H1 (cell line): ENCODE results near the gene GJB1. TPM values are rescaled to one million over a fixed set of nuclear protein-coding genes. Genes with fewer than 3 reads are reported as not detected.

ENCODE experiments used
- CTCF ChIA-PET: fragments of 300-600 bp; sonication (Branson Sonifier 250); formaldehyde crosslinking; loops from one replicate; lab custom pipeline; 2021; ENCODE audit not compliant: partially characterized antibody; lab: Charles Lee
- POLR2A ChIA-PET: fragments of 300-600 bp; sonication (Branson Sonifier 250); formaldehyde crosslinking; loops from one replicate; lab custom pipeline; 2021; ENCODE audit warnings: inconsistent platforms; ENCODE audit not compliant: partially characterized antibody; lab: Charles Lee
- DNase-seq, 2 experiments: peaks; one replicate each; pipeline versions ENCODE4 v3.0.0 to v3.0.0-alpha.2; 2010 to 2022; ENCODE audit warnings: low spot score in 2 of 2, low read depth in 1 of 2, mixed read lengths in 1 of 2
- FAIRE-seq: peaks from 2 replicates; lab custom pipeline; 2011; peaks lifted over from hg19 to GRCh38; lab: Jason Lieb, UNC
- H2AFZ ChIP-seq: 2 replicates; pipeline ENCODE4 v1.8.1; 2012; ENCODE audit warnings: low read length, inconsistent platforms
- H2AK5ac ChIP-seq: 2 replicates; pipeline ENCODE4 v1.6.1; 2013; ENCODE audit warnings: low read depth, low read length
- H2BK120ac ChIP-seq: replicated peaks from 2 replicates; pipeline ENCODE3; 2013; ENCODE audit warnings: low read depth, low read length, inconsistent platforms
- H2BK12ac ChIP-seq: 2 replicates; pipeline ENCODE4 v1.6.1; 2013; ENCODE audit warnings: low read depth, low read length
- H2BK15ac ChIP-seq: 2 replicates; pipeline ENCODE4 v1.6.1; 2013; ENCODE audit warnings: low read length
- H2BK20ac ChIP-seq: 2 replicates; pipeline ENCODE4 v1.6.1; 2013; ENCODE audit warnings: low read length
- H2BK5ac ChIP-seq: 2 replicates; pipeline ENCODE4 v1.6.1; 2013; ENCODE audit warnings: low read depth, low read length
- H3K14ac ChIP-seq: 2 replicates; pipeline ENCODE4 v1.6.1; 2013; ENCODE audit warnings: inconsistent platforms; ENCODE audit not compliant: insufficient read length
- H3K18ac ChIP-seq: 2 replicates; pipeline ENCODE4 v1.6.1; 2013; ENCODE audit warnings: low read length; ENCODE audit errors: extremely low read depth
- H3K23ac ChIP-seq: 2 replicates; pipeline ENCODE4 v1.6.1; 2013; ENCODE audit warnings: inconsistent platforms; ENCODE audit not compliant: insufficient read length
- H3K23me2 ChIP-seq: 2 replicates; pipeline ENCODE4 v1.6.1; 2013; ENCODE audit warnings: low read depth, low read length
- H3K27ac ChIP-seq: 2 replicates; pipeline ENCODE4 v1.6.1; 2011; ENCODE audit warnings: low read depth, low read length, inconsistent platforms
- H3K27me3 ChIP-seq, 4 experiments: replicated peaks in 1 of 4; 1 replicate in 1 of 4; 2 replicates in 3 of 4; pipeline versions ENCODE4 v1.6.1 to v1.8.1; 2011 to 2013; ENCODE audit warnings: low read length in 3 of 4, mild to moderate bottlenecking in 3 of 4, inconsistent platforms in 2 of 4, mixed read lengths in 2 of 4, moderate library complexity in 1 of 4; ENCODE audit not compliant: control insufficient read depth in 3 of 4, insufficient read depth in 3 of 4; ENCODE audit errors: extremely low read depth in 1 of 4
- H3K36me3 ChIP-seq, 4 experiments: 2 replicates each; pipeline versions ENCODE4 v1.6.1 to v1.8.1; 2011 to 2013; ENCODE audit warnings: mild to moderate bottlenecking in 4 of 4, low read length in 3 of 4, moderate library complexity in 2 of 4, control low read depth in 1 of 4, inconsistent platforms in 1 of 4; ENCODE audit not compliant: insufficient read depth in 4 of 4, control insufficient read depth in 2 of 4
- H3K4ac ChIP-seq: replicated peaks from 2 replicates; pipeline ENCODE3; 2013; ENCODE audit warnings: low read length, low read depth, mixed read lengths, inconsistent platforms; ENCODE audit not compliant: insufficient read length
- H3K4me1 ChIP-seq, 4 experiments: replicated peaks in 1 of 4; 1 replicate in 1 of 4; 2 replicates in 3 of 4; pipeline versions ENCODE4 v1.6.1 to v1.8.1; 2011 to 2013; ENCODE audit warnings: low read length in 3 of 4, inconsistent platforms in 2 of 4, mixed read lengths in 1 of 4; ENCODE audit not compliant: insufficient read depth in 4 of 4, control insufficient read depth in 3 of 4
- H3K4me2 ChIP-seq, 2 experiments: 2 replicates each; pipeline versions ENCODE4 v1.6.1 to v1.8.1; 2011 to 2013; ENCODE audit warnings: low read depth in 2 of 2, low read length in 2 of 2, control low read depth in 1 of 2, inconsistent platforms in 1 of 2, mild to moderate bottlenecking in 1 of 2; ENCODE audit not compliant: insufficient read depth in 1 of 2
- H3K4me3 ChIP-seq, 4 experiments: fragments of 200-600, 300-600 bp in 1 of 4; sonication (generic), shearing (Covaris generic), sonication (Bioruptor Twin) in 1 of 4; 2 replicates each; pipeline versions ENCODE4 v1.5.1 to v1.8.1; 2011 to 2016; ENCODE audit warnings: low read length in 4 of 4, low read depth in 3 of 4, control low read depth in 2 of 4, inconsistent platforms in 2 of 4, mild to moderate bottlenecking in 2 of 4, mixed read lengths in 1 of 4, moderate library complexity in 1 of 4; ENCODE audit not compliant: insufficient read depth in 2 of 4; ENCODE audit errors: extremely low read depth in 1 of 4
- H3K56ac ChIP-seq: replicated peaks from 2 replicates; pipeline ENCODE3; 2013; ENCODE audit warnings: low read depth, mild to moderate bottlenecking, mixed read lengths, low read length, inconsistent platforms; ENCODE audit not compliant: insufficient read length
- H3K79me1 ChIP-seq: 2 replicates; pipeline ENCODE4 v1.6.1; 2013; ENCODE audit warnings: low read depth, low read length, control low read depth
- H3K79me2 ChIP-seq, 2 experiments: 2 replicates each; pipeline versions ENCODE4 v1.6.1 to v1.8.1; 2012 to 2013; ENCODE audit warnings: low read length in 2 of 2, mild to moderate bottlenecking in 2 of 2, inconsistent platforms in 1 of 2; ENCODE audit not compliant: insufficient read depth in 2 of 2, control insufficient read depth in 1 of 2
- H3K9ac ChIP-seq, 4 experiments: replicated peaks in 1 of 4; 1 replicate in 1 of 4; 2 replicates in 3 of 4; pipeline versions ENCODE4 v1.6.1 to v1.8.1; 2011 to 2013; ENCODE audit warnings: low read depth in 3 of 4, low read length in 3 of 4, control low read depth in 2 of 4, mild to moderate bottlenecking in 2 of 4, moderate library complexity in 2 of 4, inconsistent platforms in 1 of 4; ENCODE audit errors: extremely low read depth in 1 of 4
- H3K9me3 ChIP-seq, 2 experiments: 2 replicates each; pipeline versions ENCODE4 v1.6.1 to v1.8.1; 2012 to 2013; ENCODE audit warnings: mild to moderate bottlenecking in 2 of 2, moderate library complexity in 2 of 2, control low read depth in 1 of 2, inconsistent platforms in 1 of 2, low read depth in 1 of 2, low read length in 1 of 2, mixed read lengths in 1 of 2; ENCODE audit not compliant: insufficient read depth in 2 of 2
- H4K20me1 ChIP-seq, 2 experiments: replicated peaks in 1 of 2; 2 replicates each; pipeline versions ENCODE3 to v1.8.1; 2011 to 2013; ENCODE audit warnings: inconsistent platforms in 2 of 2, low read length in 2 of 2, mild to moderate bottlenecking in 1 of 2; ENCODE audit not compliant: insufficient read depth in 2 of 2, control insufficient read depth in 1 of 2
- H4K5ac ChIP-seq: 2 replicates; pipeline ENCODE4 v1.6.1; 2013; ENCODE audit warnings: low read length, low read depth, mixed read lengths, inconsistent platforms; ENCODE audit not compliant: insufficient read length
- H4K8ac ChIP-seq: 2 replicates; pipeline ENCODE4 v1.8.0; 2013; ENCODE audit warnings: mild to moderate bottlenecking, moderate library complexity, low read length, inconsistent platforms; ENCODE audit not compliant: insufficient read depth; ENCODE audit errors: extremely low read depth
- H4K91ac ChIP-seq: replicated peaks from 2 replicates; pipeline ENCODE3; 2013; ENCODE audit warnings: low read length, mixed read lengths, inconsistent platforms; ENCODE audit not compliant: insufficient read length
- WGBS, 2 experiments: shearing (Covaris generic) in 1 of 2; methylation state at CpG; one replicate each; pipeline versions ENCODE4 v1.1.6 to v1.1.7; 2013 to 2015; ENCODE audit warnings: low lambda C conversion rate in 2 of 2, mixed read lengths in 2 of 2, inconsistent platforms in 1 of 2, low coverage in 1 of 2, missing lambda C conversion rate in 1 of 2; ENCODE audit not compliant: insufficient replicate concordance in 2 of 2, insufficient coverage in 1 of 2, insufficient read length in 1 of 2; ENCODE audit errors: extremely low coverage in 1 of 2, missing lambda C conversion rate in 1 of 2; 5-methylcytosine and 5-hydroxymethylcytosine counted together
- polyA plus RNA-seq, 7 experiments: library from polyadenylated mRNA; depleted of rRNA in 3 of 7; stranded (reverse) in 5 of 7; unstranded in 2 of 7; fragments of >200 nt in 5 of 7; fragments of 200-250 nt in 2 of 7; gene quantifications; 1 replicate in 5 of 7; 2 replicates in 1 of 7; 4 replicates in 1 of 7; pipeline versions ENCODE4 v1.2.1 to v1.2.3, GENCODE V29; 2011 to 2013; ENCODE audit warnings: missing spikeins in 2 of 7, mixed read lengths in 2 of 7
- total RNA-seq: library from RNA; stranded (reverse); fragmentation: NEBNext Ultra II Directional; extraction: Animal tissue kit (Norgen Biotek cat#: 25700); gene quantifications from 2 replicates; pipeline ENCODE4 v1.2.1, GENCODE V29; 2021
- TF ChIP-seq, protein P1 (sequence below): IDR thresholded peaks from 2 replicates; pipeline ENCODE4 v1.6.1; 2012; ENCODE audit warnings: inconsistent platforms
- TF ChIP-seq, protein P2 (sequence below): IDR thresholded peaks from 2 replicates; pipeline ENCODE4 v1.6.1; 2012; ENCODE audit warnings: inconsistent platforms

GJB1 gene
- total and polyA plus RNA-seq, 2 of the 8 experiments (the other 6 are each of a cell fraction or from before 2014, with no cell fraction given): 0.14 TPM; not detected in 1

DNA sequence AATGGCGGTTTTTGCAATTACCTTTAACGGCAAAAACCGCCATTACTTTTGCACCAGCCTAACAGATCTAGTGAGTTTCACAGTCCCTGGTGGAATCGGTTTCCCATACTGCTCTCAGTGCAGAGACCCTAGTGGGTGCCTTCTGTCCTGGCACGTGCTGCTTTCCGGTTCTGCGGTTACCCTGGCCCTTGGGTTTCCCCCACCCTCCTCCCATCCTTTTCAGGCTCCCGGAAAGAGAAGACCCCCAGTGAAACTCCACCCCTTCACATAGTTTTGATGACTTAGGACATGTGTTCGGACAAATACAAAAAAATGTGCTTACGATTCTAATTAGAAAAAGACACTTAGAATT lies 41.5 kb upstream of the GJB1 start:
- POLR2A ChIA-PET: interaction anchor here (0.8 to 3.0 kb wide), 27 partner anchors 8 to 251 kb away, joined by 3 to 13 read pairs (median 5); partner anchors contain the start of genes GJB1, IL2RG, MED12 and NLGN3
- TF ChIP-seq, protein P1, sequence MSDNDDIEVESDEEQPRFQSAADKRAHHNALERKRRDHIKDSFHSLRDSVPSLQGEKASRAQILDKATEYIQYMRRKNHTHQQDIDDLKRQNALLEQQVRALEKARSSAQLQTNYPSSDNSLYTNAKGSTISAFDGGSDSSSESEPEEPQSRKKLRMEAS: peak; percentile 64; the same call in 1 of the 2 replicates
- TF ChIP-seq, protein P2, sequence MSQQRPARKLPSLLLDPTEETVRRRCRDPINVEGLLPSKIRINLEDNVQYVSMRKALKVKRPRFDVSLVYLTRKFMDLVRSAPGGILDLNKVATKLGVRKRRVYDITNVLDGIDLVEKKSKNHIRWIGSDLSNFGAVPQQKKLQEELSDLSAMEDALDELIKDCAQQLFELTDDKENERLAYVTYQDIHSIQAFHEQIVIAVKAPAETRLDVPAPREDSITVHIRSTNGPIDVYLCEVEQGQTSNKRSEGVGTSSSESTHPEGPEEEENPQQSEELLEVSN: no peak
- TF ChIP-seq, all 59 proteins: peak for 1
- no peak for FAIRE-seq

More for the DNA sequence above, 41.5 kb upstream of the GJB1 start:
- Histone ChIP-seq H3K36me3 (no peaks in the 10 kb centered on the region), H2AFZ (no peak overlapping the region), H2BK120ac (peak overlapping the region; percentile 64), H3K79me1 (no peaks in the 10 kb centered on the region), H2BK20ac (no peak overlapping the region), H3K4me3 (peak overlapping the region; percentile 41 to 64 (median 45); a peak in 7 of 8 replicates), H3K9me3 (no peaks in the 10 kb centered on the region), H3K4me2 (peak overlapping the region; percentile 62 to 72), H3K9ac (peak overlapping the region in 3 of 4 experiments; percentile 70 to 76 (median 74); a peak in 6 of 7 replicates), H3K23me2 (no peaks in the 10 kb centered on the region), H3K56ac (peak overlapping the region; percentile 32), H4K5ac (peak overlapping the region; percentile 34), H3K27ac (peak overlapping the region; percentile 90), H3K4ac (no peak overlapping the region), H2BK5ac (peak overlapping the region; percentile 83; the same call in 1 of the 2 replicates), H2AK5ac (no peak overlapping the region), H3K79me2 (no peaks in the 10 kb centered on the region), H3K27me3 (no peaks in the 10 kb centered on the region), H3K18ac (peak overlapping the region; percentile 87), H4K8ac (peak overlapping the region; percentile 22; the same call in 1 of the 2 replicates), H2BK15ac (no peak overlapping the region), H3K14ac (no peak overlapping the region), H4K20me1 (no peaks in the 10 kb centered on the region), H4K91ac (peak overlapping the region; percentile 5), H3K23ac (no peak overlapping the region), H2BK12ac (peak overlapping the region; percentile 68; the same call in 1 of the 2 replicates), H3K4me1 (peaks cover 3 to 7% (median 5%) of the 10 kb centered on the region in 4 experiments; a peak in 4 of 7 replicates)
- WGBS, 2 experiments: 6% methylated on average over 9 of the region's 10 CpGs; no CpG with 5 or more reads in 1 of the 2 experiments
- DNase-seq: no peak
- CTCF ChIA-PET: interaction anchor here (1.7 kb wide), 1 partner anchor 183 kb away, joined by 4 read pairs; no protein-coding TSS in a partner anchor
